Activated naive CD4-positive, alpha-beta T cell (primary cell): ENCODE data around the gene PSME2.

Experiments
- DNase-seq, 4 experiments: peaks; one replicate each; lab custom pipeline; 2025; lab: John Stamatoyannopoulos, UW

PSME2 gene

DNA sequence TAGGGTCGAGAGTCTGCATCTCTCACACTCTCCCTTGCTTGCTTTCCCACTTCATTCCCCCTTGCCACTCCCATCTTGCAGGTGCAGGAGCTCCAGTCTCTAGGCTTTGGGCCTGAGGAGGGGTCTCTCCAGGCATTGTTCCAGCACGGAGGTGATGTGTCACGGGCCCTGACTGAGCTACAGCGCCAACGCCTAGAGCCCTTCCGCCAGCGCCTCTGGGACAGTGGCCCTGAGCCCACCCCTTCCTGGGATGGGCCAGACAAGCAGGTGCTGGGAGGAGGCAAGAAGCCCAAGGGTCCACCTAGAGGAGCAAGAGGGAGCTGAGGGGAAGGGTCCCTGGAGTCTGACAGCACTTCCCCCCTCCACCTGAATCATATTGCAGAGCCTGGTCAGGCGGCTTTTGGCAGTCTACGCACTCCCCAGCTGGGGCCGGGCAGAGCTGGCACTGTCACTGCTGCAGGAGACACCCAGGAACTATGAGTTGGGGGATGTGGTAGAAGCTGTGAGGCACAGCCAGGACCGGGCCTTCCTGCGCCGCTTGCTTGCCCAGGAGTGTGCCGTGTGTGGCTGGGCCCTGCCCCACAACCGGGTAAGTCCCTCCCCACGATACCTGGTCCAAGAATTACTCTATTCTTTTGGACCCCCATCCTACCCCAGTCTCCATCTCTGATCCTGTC, 5.1 kb upstream of the PSME2 start:
- no peak for DNase-seq

DNA sequence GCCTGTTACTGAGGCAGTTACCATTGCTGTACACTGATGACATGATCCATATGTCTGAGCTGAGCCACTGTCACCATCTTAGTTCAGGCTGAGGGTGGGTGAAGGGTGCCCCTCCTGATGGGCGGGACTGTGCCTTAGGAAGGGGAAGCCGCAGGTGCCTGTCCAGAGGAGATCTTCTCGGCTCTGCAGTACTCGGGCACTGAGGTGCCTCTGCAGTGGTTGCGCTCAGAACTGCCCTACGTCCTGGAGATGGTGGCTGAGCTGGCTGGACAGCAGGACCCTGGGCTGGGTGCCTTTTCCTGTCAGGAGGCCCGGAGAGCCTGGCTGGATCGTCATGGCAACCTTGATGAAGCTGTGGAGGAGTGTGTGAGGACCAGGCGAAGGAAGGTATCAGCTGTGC, 4.6 kb upstream of the PSME2 start:
- no peak for DNase-seq

GRCh38 chr14:24150567-24150966, 4.2 kb upstream of the PSME2 start:
- DNase-seq: no peak

DNA sequence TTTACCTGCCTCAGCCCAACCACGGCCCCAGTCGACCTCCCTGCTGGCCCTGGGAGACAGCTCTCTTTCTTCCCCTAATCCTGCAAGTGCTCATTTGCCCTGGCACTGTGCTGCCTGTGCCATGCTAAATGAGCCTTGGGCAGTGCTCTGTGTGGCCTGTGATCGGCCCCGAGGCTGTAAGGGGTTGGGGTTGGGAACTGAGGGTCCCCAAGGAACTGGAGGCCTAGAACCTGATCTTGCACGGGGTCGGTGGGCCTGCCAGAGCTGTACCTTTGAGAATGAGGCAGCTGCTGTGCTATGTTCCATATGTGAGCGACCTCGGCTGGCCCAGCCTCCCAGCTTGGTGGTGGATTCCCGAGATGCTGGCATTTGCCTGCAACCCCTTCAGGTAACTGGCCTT, 3.7 kb upstream of the PSME2 start:
- DNase-seq: no peak

DNA sequence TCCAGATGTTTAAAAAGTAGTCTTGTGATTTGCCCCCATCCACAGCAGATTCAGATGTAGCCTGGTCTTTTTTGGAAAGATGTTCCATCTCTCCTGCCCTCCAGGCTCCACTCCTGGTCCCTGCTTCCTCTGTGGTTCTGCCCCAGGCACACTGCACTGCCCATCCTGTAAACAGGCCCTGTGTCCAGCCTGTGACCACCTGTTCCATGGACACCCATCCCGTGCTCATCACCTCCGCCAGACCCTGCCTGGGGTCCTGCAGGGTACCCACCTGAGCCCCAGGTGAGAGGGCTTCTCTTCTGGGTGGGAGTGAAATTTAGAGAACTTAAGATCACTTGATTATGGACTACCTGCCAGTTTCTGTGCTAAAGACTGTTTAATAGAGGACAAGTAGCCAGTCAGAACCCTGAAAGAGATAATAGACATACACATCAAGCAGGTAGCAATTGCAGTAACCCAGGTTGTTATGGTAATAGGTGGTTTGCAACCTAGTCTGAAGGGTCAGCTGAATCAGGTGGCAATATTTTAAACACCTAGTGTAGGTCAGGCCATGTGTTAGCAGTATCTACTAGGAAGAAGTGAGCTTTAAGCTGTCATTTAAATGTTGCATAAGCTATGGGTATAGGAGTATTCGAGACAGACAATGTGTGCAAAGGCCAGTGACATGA, 3.0 kb upstream of the PSME2 start:
- DNase-seq: no peak

DNA sequence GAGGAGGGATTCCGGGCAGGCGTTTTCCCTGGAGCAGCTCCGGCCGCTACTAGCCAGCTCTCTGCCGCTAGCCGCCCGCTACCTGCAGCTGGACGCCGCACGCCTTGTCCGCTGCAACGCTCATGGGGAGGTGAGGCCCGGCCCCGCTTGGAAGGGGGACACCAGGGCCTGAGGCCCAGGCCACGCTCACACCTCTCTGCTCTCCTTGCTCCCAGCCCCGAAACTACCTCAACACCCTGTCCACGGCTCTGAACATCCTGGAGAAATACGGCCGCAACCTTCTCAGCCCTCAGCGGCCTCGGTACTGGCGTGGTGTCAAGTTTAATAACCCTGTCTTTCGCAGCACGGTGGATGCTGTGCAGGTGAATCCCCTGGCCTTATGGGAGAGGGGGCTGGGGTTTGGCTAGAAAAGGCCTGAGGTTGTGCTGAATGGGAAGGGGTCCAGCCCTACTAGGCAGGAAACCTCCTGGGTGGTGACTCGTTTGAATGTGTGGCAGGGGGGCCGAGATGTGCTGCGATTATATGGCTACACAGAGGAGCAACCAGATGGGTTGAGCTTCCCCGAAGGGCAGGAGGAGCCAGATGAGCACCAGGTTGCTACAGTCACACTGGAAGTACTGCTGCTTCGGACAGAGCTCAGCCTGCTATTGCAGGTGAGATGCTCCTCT, 1.5 kb upstream of the PSME2 start:
- DNase-seq: no peak

DNA sequence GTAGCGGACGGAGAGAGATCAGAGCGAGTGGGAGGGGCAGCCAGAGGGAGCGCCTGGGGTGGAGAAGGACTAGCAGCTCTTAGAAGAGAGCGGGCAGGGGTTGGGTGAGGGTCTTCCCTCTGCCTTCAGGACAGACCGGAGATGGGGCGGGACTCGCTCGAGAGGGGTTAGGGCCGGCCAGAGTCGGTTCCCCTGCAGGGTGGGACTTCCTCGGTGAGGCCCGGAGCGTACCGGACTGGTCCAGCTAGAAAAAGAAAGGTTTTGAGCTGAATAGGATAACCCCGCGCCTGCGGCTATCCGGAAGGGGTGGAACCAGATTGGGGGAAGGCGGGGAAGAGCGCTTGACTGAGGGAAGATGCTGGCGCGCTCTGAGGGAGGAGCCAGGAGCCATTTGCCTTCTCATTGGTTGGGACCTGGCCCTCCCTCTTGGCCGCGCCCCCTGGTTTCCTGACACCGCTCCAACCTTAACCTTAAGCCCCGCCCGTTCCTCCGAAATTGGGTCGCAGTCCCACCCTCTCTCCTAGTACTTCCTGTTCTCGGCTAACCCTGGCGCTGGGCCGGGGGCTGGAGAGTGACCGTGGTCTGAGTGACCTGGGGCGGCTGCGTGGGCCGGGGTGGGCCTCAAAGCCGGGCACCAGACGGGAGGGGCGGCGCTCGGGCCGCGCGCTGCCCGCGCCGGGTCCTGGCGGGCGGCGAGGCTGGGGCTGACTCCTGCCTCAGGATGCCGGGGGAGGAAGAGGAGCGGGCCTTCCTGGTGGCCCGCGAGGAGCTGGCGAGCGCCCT, 759 bp upstream of the PSME2 start, which contains the start of gene RNF31:
RNF31 (plus strand) TSS at position 521 of the 783 bp plus-strand sequence; CDS start at position 722, 201 bp downstream.
- peak; percentile 83 to 95 (median 87) for DNase-seq

- DNase-seq: no peak
Observed at GRCh38 chr14:24145690-24146452, 539 bp downstream of the PSME2 start.

- no peak for DNase-seq
Observed at GRCh38 chr14:24145219-24145618, 1.2 kb downstream of the PSME2 start.

DNA sequence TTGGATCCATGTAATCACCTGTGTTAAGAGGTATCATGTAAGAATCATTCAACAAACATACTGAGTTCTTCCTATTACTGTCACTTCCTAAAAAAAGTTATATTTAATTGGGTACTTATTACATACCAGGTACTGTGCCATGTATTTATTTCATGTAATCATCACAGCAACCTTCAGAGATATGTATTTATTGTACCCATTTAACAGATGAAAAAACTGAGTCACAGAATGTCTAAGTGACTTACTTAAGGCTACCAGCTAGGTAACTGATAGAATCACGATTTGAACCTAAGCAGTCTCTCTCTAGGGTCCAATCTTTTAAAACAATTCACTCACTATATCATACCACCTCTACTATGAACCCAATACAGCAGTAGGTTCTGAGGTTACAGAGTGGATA, 2.0 kb downstream of the PSME2 start:
- no peak for DNase-seq

DNA sequence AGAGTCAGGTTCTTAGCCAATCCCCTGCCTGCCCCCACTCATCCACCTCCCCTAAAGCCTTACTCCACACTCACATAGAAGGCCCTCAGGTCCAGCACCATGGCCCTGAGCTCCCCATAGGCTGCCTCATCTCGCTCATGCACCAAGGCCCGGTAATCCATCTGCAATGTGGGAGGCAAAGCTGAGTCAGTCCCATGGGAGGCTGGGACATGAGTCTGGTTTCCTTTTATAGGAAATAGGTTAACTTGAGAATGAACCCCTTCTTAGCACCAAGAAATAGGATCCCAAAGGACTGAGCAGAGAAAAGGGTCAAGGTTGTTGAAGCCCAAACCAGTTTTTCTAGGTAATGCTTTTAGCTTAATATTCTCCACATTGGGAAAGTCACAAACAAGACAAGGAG, 2.9 kb downstream of the PSME2 start:
- no peak for DNase-seq

DNA sequence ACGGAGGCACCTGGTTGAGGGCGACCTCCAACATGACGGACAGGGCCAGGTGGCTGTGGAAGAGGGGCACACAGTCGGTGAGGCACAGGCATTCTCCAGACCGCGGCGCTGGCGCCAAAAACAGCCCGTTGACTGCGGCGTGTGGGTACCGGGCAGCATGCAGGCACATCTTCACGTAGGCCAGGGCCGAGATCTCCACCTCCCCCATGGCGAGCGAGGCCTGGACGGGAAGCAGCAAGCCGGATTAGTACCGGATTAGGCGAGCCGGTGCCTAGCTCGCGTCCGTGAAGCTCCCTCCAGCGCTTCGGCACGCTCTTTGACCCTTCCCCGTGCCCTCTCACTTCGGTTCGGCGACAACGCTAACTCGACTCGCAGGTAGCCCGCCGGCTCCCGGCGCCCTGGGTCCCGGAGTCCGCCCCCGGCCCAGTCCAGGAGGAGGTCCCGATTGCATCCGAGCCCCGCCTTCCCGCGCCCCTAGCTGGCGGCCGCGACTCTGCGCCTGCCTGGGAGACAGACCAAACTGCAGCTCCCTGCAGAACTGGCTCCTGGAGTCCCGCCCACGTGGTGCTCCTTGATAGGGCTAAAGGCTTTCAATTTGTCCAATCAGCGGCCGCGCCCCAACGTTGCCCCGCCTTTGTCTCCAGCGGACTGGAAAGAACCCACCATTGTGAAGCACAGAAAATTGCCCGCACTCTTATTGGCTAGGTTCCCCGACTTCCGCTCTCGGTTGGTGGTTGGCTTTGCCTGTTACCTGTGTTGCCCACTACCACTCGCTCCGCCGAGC, 5.1 kb downstream of the PSME2 start, which contains the start of gene EMC9:
EMC9 (minus strand) TSS at position 495 of the 784 bp plus-strand sequence; CDS start at position 208, 287 bp downstream.
- DNase-seq: peak; percentile 96 to 99 (median 98)

GRCh38 chr14:24139272-24139934, 7.0 kb downstream of the PSME2 start:
- DNase-seq: no peak

GRCh38 chr14:24138396-24139271, 7.8 kb downstream of the PSME2 start:
- DNase-seq: no peak

GRCh38 chr14:24137529-24138395, 8.6 kb downstream of the PSME2 start:
- DNase-seq: no peak

- DNase-seq: no peak
Observed at GRCh38 chr14:24136684-24137528, 9.5 kb downstream of the PSME2 start.
